GM19193 (cell line): Measurements from ENCODE around the gene FAM227A.

Experiments
- POLR2A ChIP-seq: IDR thresholded peaks from 4 replicates; pipeline ENCODE4 v1.6.1; 2011; ENCODE audit not compliant: insufficient read depth, insufficient read length; ENCODE audit errors: extremely low read depth

The FAM227A gene

DNA sequence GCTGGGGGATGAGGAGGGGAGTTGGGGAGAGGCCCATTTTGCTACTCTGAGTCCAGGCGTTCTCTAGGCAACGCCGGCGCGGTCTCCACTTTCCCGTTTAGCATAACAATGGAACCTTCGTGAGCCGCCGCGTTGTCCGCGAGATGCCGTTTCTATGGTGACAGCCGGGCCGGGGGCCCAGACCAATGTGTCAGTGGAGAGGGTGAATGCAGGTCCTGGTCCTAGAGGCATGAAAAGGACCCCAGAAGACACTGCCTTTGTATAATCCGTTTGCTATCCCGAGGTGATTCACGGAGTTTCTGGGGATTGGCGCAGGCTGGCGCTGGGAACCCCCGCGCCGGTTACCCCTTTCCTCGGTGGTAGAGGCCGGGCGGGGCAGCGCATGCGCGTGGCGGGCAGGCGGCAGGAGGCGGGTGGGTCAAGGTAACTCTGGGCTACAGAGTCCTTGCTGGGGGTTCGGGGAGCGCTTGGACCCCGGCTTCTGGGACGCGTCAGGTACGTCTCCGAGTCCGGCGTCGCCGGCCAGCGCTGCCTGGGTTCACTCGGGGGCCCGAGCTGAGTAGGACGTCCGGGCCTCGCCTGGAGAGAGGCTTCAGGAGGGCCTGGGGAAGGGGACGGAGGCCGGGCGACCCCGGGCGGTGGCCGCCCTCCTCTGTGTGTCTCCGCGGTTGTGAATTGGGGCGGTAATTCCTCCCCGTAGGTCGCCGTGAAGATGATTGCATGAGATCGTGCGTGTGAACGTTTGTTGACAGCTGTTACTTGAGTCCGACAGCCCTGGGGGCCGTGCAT lies at the start of gene FAM227A, which contains the start of gene CBY1:
FAM227A (minus strand) TSS at position 137 of the 789 bp plus-strand sequence. CDS start 6,224 bp downstream, outside the sequence.
CBY1 (plus strand) TSS at position 383 of the 789 bp plus-strand sequence. CDS start 11,417 bp downstream, outside the sequence.
- peak; percentile 62 for TF ChIP-seq POLR2A

DNA sequence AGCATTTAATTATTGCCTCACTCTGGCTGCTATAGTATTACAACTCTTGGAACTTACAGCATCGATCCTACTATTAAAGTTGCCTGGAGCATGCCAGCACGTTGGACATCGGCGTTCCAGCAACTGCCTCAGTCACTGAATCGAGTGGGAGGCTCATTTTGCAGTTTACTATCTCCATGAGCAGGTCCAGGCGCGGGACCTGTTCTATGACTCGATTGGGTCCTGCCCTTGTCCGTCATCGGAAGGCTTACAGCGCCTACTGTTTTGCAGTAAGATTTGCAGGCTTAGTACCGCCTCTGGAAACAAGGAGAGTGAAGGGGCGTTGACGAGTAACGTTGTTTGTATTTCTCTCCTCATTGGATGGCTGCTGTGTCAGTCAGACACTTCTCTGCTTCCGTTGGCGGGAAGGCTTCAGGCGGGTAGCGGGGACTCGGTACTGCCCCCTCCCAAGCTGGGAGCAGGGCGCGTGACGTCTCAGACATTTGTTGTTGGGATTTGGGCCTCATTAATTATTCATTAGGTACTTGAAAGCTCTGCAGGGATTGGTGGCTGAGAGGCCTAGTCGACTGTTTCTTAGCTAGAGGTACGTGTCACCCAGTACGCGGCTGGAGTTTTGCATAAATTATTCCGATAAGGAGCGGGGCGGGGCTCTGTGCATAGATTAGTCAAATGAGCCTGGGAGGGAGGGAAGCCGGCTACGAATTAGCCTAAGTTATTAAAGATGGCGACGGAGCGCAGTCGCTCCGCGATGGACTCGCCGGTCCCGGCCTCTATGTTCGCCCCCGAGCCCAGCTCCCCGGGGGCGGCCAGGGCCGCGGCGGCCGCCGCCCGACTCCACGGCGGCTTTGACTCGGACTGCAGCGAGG lies 49.3 kb upstream of the FAM227A start, which contains the start of gene GTPBP1:
GTPBP1 (plus strand) TSS at position 710 of the 866 bp plus-strand sequence; CDS start at position 722, 12 bp downstream.
- TF ChIP-seq POLR2A = peak; percentile 94

DNA sequence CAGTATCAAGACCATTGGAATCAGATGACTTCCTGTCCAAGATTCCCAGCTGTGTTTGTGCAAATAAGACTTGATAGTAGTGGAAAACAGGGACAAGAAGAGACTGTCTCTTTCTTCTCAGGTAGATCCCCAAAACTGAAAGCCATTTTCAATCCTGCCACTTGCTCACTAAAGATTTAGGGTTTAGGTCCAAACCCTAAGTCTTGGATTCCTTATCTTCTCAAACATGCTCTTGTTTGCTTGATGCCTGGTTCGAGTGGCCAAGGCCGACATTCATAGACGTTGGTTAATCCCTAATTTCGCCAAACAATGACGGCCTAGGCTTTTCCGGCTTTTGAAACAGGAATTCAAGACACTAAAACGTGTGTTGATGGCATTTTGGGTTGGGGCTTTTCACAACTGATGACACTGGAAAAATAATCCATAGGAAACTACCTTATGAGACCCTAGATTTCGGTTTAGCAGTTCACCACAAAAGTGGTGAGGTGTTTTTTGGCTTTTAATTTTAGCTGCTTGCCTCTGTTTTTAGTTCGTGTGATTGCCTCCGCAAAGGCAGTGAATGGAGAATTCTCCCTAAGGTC lies 48.6 kb upstream of the FAM227A start:
- no peak for TF ChIP-seq POLR2A

DNA sequence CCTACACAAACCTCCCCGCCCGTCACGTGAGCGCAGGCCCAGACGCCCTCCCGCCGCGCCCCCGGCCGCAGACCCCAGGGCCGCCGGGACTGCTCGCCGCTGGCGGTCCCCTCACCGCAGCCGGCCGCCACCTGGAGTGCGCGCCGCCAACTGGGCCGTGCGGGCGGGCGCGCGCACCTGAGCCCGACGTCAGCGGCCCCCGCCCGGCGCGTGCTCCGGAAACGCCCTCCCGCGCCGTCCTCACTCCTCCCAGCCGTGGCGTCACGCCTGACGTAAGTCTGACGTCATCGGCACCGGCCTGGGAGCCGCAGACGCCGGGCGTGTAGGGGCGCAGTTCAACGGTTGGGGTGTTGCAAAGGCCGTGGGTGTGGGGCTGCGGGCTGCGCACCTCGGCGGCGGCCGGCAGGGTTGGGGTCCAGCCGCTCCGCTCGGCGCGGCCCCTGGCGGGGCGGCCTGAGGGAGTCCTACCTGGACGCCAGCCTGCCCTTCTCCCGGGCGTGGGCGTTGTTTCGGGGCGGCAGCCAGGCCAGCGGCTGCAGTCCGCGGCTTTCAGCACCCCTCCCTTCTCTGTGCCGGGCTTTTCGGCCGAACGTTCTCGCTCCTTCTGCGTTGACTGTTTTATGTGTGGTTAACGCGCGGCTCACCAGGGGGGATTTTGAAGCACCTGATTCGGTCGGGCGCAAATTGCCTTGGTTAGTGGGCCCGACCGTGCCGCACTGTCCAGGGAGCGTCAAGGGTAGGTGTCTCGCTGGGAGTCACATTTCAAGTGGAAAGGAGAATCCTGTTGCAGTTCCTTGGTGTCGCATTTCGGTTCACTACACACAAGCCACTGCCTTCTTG lies 44.8 kb upstream of the FAM227A start, which contains the start of gene JOSD1:
JOSD1 (minus strand) TSS at position 155 of the 840 bp plus-strand sequence. CDS start 956 bp downstream, outside the sequence.
- peak; percentile 87 for TF ChIP-seq POLR2A

DNA sequence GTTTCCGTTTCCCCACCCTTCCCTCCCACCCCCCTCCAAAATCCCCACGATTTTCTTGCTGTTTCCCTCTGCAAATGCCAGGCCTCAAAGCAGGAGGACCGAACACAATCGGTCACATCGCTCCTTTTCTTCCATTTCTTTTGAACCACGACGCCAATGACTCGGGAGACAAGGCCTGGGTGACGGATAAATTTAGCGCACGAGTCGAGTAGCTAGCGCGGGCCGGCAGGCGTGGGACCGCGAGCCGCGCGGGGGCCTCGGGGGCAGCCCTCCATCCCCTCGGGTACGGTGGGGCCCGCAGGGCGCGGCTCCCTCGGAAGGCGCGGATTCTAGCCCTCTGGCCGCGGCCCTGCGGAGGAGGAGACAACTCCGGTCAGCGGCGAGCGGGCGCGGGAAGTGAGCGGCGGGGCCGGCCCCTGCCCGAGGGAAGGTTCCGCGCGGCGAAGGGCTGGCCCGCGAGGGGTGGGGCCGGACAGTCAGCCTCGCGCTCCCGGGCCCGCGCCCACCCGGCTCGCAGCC lies 44.1 kb upstream of the FAM227A start:
- no peak for TF ChIP-seq POLR2A

DNA sequence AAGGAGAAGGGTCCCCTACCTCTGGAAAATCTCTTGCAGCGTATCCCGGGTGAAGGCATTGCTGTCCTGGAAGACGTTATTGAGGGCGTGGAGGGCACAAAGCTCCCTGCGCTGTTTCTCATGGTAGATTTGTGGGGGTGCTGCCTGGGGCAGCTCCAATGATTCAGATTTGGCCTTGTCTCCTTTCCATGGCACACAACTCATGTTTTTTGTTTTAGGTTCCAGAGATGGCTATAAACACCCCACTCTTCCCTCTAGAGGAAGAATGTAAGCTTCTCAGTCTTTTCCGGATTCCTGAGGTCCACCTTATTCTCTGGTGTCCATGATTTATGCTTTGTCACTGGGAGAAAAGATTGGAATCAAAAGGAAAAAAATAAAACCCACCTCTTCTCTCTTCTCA lies 43.6 kb upstream of the FAM227A start:
- TF ChIP-seq POLR2A = no peak

DNA sequence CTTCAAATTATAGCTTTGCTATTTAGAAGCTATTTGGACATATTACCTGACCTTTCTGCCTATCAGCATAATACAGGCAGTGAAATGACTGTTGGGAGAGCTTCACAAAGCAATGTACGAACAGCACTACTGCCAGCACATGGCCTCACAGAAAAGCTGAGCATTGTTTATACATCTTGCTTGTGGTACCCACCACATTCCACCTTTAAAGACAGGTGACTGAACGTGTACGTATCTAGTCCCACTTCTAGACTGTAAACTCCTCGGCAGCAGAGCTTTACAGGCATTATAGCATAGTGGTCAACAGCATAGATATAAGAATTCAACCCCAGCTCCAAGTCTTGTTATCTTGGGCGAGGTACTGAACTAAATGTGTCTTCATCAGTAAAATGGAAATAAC lies 43.0 kb upstream of the FAM227A start:
- no peak for TF ChIP-seq POLR2A

DNA sequence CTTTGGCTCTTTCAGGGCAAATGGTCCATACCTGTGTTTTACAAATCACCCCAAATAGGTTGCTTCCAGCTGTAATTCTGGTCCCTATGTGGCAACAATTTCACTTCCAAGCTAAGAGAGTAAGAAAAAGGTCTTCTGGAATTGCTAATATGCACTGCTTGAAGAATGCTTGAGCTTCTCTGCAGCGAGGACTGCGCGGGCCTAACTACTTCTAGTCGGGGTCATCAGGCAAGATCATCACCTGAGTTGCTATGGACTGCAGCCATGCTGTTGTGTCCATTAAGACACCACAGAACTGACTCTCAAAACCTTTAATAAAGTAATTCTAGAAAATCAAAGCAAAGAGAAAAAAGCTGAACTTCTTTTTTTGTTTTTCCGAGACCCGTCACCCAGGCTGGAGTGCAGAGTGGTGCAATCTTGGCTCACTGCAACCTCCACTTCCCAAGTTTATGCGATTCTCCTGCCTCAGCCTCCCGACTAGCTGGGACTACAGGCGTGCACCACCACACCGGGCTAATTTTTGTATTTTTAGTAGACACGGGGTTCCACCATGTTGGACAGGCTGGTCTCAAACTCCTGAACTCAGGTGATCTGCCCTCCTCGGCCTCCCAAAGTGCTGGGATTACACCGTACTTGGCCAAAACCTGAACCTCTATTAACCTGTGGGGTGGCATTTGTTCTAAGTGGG lies 42.4 kb upstream of the FAM227A start:
- TF ChIP-seq POLR2A = no peak

DNA sequence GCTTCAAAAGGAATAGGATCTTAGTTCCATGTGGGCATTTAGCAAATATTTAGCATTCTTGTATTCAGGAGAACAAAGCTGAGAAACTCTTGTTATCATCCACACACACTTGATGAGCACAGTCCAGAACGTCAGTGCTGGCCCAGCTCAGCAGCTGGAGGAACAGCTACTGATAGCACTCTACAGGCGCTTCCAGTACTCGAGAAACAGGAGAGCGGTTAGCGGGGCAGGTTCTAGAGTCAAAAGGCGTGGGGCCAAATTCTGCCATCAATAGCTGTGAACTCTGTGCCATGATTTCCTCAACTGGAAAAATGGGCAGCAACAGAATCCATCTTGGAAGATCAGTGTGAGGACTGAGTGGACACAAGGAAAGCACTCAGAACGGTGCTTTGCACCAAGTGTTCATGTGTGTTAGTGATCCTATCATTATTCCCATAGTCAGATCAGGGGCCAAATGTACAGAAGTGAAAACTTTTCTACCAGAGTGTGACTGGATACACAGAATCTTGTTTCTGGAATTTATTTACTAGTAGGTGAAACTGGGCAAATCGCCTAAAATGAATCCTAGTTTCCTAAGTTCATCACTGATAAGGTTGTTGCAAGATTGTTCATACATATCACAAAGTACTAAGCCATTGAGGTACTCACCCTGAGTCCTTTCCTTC lies 41.4 kb upstream of the FAM227A start:
- no peak for TF ChIP-seq POLR2A

DNA sequence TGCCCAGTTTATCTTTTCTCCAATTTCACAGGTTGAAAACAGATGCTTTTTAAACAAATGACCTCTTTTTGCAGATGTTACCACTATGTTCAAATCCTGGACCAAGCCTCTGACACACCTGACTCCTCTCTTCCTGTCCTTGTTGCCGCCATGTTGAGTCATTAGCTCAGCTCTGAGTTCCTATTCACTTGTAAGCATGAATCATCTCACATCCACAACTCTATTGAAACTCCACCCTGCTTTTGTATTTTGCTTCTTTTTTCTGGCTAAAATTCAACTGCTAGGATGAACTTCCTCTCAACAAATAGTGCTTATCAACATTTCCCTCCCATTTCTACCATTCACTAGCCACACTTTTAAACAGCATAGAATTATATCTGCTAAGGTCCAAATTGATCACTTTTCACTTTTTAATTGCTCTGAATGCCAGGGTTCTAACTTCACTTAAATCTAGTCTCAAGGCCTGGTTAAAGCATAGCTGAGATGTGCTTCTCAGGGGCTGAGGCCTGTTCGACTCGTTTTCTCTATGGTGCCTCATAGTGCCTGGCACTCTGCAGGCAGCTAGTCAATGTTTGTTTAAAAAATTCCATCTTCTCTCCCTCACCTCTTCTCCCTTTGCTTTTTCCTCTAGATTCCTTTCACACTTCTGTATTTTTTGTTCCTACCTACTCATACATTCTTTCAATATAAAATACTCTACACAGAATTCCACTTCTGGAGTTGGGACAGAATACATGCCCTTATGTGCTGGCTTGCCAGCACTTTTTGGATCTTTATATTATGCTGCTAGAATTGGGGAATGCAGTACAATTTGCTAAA lies 40.6 kb upstream of the FAM227A start:
- TF ChIP-seq POLR2A = no peak

DNA sequence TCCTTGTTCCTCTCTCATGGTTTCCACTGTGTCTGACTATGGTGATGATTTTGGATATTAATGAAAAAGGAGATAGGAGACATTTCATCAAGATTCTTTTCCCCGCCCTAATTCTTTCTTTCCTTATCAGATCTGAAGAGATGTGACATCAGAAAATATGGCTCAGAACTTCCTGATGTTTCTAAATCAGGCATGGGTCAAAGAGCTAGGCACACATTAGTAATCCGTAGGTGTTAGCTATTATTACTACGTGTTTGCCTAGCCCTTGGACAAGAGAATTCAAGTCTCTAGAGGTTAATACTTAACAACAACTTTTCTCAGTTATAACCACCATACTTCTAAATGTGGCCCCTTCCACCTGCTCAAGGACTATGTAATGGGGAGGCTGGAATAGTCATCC lies 38.7 kb upstream of the FAM227A start:
- TF ChIP-seq POLR2A = no peak

DNA sequence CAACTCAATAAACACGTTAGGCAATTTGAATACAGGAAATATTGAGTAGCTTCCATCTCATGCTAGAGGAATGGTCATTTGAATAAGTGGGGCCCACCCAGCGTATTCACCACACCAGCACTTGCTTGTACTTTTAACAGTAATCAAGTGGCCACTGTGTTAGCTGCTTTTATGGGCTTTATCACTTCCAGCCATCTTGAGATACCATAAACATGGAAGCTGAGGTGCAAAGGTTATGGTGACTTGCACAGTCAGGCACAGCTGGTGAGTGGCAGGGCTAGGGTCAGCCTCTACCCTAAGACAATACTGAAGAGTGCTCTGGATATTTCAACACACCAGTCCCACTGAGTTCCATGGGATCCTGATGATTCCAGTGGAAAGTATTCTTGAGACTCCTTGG lies 37.9 kb upstream of the FAM227A start:
- no peak for TF ChIP-seq POLR2A
